D341Med (cell line): ENCODE results near the gene HCAR3.
"Not testable (repeated sequence)": the region's sequence is repeated elsewhere in the genome, so short reads cannot be mapped to it uniquely, and the experiment has no call there.

Experiments used
- DNase-seq: peaks from one replicate; pipeline ENCODE4 v3.0.0; 2012; ENCODE audit warnings: low spot score

HCAR3 gene

GRCh38 chr12:122721057-122721545, 4.5 kb upstream of the HCAR3 start:
- no peak for DNase-seq

- not testable (repeated sequence) for DNase-seq
Measured at GRCh38 chr12:122715211-122715610, 1.4 kb downstream of the HCAR3 start.

- DNase-seq: not testable (repeated sequence)
Measured at GRCh38 chr12:122713491-122714188, 3.0 kb downstream of the HCAR3 start.

- DNase-seq: not testable (repeated sequence)
Measured at GRCh38 chr12:122711266-122711665, 5.3 kb downstream of the HCAR3 start.

DNA sequence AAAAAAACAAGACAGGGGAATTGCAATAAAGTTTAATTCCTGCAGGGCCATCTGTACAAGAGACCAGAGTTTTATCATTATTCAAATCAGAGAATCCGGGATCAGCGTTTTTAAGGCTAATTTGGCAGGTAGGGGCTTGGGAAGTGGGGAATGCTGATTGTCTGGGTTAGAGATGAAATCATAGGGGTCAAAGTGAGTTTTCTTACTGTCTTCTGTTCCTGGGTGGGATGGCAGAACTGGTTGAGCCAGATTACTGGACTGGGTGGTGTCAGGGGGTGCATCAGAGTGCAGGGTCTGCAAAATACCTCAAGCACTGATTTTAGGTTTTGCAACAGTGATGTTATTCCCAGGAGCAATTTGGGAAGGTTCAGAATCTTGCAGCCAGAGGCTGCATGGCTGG, 6.3 kb downstream of the HCAR3 start:
- not testable (repeated sequence) for DNase-seq

DNA sequence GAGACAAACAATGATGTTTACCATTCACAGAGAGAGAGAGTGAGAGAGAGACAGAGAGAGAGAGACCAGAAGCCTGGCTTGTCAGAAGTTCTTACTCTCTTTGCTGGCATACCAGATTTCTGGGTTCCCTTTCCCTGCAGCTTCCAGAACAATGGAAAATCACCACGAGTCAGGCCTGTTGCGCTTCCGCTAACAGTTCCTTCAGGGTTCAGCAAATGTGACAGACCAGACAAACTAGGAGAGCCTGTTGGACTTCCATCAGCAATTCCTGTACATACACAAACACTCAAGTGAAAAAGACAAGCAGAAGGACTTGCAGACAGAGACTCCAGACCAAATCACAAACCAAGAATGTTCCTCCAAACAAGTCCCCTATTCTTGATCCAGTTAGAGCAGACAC, 7.3 kb downstream of the HCAR3 start:
- not testable (repeated sequence) for DNase-seq

GRCh38 chr12:122703841-122704240, 12.8 kb downstream of the HCAR3 start:
- not testable (repeated sequence) for DNase-seq

GRCh38 chr12:122702890-122703611, 13.6 kb downstream of the HCAR3 start, which contains the start of gene HCAR2:
Gene HCAR2, minus strand, starts transcription at chr12:122703357. Its CDS starts 74 bp downstream, at chr12:122703283.
- DNase-seq: not testable (repeated sequence)

- not testable (repeated sequence) for DNase-seq
Measured at GRCh38 chr12:122701481-122701880, 15.1 kb downstream of the HCAR3 start.

GRCh38 chr12:122700038-122700710, 16.4 kb downstream of the HCAR3 start:
- not testable (repeated sequence) for DNase-seq

- not testable (repeated sequence) for DNase-seq
Measured at GRCh38 chr12:122696922-122697321, 19.7 kb downstream of the HCAR3 start.

DNA sequence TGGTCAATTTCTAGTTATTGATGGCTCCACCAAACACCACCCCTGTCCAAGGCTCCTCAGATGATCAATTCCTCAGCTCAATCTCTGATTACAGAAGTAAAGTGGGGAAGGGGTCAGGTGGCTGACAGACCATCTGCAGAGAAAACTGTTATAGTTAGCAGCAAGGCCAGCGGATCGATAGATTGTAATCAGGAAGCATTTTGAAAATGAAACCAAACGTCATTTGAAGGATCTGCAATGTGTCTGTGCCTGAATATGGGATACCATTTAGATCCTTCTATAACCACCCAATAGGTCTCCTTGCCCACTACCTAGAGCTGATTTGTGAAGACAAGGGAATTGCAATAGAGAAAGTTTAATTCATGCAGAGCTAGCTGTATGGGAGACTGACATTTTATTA, 25.0 kb downstream of the HCAR3 start:
- no peak for DNase-seq

- DNase-seq: no peak
Measured at GRCh38 chr12:122688291-122688690, 28.3 kb downstream of the HCAR3 start.

DNA sequence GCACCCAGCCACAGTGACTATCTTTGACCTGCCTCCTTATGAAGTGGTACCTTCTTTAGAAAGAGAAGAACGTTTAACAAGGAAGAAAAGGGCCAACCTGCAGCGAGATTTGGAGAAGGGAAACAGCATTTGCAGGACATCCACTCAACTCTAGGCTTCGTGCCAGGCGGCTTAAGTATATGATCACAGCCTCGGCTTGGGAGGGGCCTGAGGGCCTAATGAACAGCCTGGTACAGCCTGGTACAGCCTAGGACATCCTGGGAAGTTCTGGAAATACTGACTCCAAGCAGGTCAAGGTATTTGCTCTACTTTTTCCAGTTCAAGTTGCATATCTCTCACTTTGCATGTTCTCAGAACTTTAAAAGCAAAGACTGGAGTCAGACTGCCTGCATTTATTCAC, 29.5 kb downstream of the HCAR3 start:
- DNase-seq: no peak

DNA sequence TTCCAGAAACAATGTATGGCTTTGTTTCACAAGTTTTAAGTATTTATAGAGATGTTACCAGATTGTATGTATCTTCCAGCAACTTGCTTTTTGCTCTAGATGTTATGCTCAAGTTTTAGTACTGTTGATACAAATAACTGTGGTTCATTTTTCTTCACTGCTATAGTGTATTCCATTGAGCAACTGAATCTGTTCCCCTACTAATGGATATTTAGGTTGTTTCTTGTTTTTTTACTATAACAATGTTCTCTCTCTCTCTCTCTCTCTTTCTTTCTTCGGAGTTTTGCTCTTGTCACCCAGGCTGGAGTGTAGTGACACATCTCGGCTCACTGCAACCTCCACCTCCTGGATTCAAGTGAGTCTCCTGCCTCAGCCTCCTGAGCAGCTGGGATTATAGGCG, 30.1 kb downstream of the HCAR3 start:
- no peak for DNase-seq

- no peak for DNase-seq
Measured at GRCh38 chr12:122684297-122684813, 32.3 kb downstream of the HCAR3 start.

DNA sequence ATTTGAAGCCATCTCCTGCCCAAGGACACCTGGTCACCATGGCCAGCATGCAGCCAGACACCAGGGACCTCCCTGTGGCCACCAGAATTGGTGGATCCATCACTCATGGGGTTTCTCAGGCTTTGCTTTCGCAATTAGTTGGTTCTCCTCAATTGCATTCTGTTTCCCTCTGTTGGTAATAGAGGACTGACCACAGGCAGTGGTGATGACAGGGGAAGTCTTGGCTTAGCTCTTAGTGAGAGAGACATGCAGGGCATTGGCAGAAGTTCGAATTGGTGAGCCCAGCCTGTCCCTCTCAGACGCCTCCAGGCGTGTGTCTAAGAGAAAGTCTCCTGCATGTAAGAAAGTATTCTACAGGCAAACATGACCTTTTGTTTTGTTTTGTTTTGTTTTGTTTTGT, 34.8 kb downstream of the HCAR3 start:
- DNase-seq: no peak

DNA sequence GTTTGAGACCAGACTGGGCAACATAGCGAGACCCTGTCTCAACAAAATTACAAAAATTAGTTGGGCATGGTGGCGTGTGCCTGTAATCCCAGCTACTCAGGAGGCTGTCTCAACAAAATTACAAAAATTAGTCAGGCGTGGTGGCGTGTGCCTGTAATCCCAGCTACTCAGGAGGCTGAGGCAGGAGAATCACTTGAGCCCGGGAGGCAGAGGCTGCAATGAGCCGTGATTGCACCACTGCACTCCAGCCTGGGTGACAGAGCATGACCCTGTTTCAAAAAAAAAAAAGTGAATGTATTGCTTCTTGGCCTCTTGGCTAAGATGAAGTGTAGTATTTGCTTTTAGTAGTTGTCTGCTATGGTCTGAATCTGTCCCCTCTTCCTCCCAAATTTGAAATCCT, 35.6 kb downstream of the HCAR3 start:
- not testable (repeated sequence) for DNase-seq

DNA sequence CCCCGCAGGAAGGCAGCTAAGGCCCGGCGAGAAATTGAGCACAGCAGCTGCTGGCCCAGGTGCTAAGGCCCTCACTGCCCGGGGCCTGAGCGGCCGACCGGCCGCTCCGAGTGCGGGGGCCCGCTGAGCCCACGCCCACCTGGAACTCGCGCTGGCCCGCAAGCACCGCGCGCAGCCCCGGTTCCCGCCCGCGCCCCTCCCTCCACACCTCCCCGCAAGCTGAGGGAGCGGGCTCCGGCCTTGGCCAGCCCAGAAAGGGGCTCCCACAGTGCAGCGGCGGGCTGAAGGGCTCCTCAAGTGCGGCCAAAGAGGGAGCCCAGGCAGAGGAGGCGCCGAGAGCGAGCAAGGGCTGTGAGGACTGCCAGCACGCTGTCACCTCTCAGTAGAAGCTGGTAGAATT, 39.8 kb downstream of the HCAR3 start:
- not testable (repeated sequence) for DNase-seq

DNA sequence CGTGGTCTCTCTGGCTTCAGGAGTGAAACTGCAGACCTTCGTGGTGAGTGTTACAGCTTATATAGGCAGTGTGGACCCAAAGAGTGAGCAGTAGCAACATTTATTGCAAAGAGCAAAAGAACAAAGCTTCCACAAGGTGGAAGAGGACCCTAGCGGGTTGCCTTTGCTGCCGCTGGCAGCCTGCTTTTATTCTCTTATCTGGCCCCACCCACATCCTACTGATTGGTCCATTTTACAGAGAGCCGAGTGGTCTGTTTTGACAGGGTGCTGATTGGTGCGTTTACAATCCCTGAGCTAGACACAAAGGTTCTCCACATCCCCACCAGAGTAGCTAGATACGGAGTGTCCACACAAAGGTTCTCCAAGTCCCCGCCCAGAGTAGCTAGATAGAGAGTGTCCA, 40.6 kb downstream of the HCAR3 start:
- not testable (repeated sequence) for DNase-seq

GRCh38 chr12:122672515-122672914, 44.1 kb downstream of the HCAR3 start:
- no peak for DNase-seq

- no peak for DNase-seq
Measured at GRCh38 chr12:122669397-122670070, 47.1 kb downstream of the HCAR3 start.
